HL-60/S4 treated with retinoic acid at 250 ng/mL for 4 days and 3 days (cell line): ENCODE measurements around the gene ACOX1.
"Not testable (repeated sequence)": the region's sequence is repeated elsewhere in the genome, so short reads cannot be mapped to it uniquely, and the experiment has no call there.

Experiments used
- in situ Hi-C: fragments of 300-500 bp; cut with MboI; formaldehyde crosslinking; loops from 2 replicates; pipeline ENCODE4 v1.7.0; 2022; ENCODE audit warnings: low sequenced_read_pairs

Gene ACOX1

GRCh38 chr17:75985986-75986385 is 7.0 kb upstream of the ACOX1 start:
- in situ Hi-C loops, result loop anchor here (25.0 kb wide), 1 partner anchor 224 kb away; the partner anchor contains the start of gene GALK1

DNA sequence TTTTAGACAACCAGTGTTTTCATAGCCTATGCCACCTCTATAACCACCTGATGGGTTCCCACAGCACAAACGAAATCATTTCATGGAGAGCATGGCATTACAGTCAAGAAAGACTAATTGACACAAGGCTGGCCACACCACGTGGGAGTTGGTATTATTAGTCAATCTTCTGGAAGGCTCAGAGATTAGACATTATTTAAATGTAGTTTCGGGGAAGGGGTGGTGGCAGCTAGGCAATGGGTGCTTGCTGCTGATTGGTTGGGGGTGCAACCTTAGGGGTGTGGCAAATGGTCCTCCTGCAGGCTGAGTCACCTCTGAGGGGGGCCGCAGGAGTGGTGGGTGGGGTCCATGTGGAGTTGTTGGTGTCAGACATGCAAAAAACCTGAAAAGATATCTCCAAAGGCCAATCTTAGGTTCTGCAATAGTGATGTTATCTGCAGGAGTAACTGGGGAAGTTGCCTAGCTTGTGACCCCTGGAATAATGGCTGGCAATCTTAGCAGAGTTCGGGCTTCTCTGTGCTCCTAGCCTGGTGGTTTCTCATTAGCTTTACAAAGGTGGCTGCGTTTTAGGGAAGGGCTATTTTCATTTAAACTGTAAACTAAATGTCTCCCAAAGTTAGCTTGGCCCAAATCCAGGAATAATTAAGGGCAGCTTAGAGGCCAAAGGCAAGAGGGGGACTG is 4.7 kb upstream of the ACOX1 start:
- in situ Hi-C loops, result loop anchor here (25.0 kb wide), 1 partner anchor 221 kb away; the partner anchor contains the start of gene GALK1

- in situ Hi-C loops, result loop anchor here (25.0 kb wide), 1 partner anchor 219 kb away; the partner anchor contains the start of gene GALK1
These were observed 2.2 kb upstream of the ACOX1 start for GRCh38 chr17:75981019-75981615.

DNA sequence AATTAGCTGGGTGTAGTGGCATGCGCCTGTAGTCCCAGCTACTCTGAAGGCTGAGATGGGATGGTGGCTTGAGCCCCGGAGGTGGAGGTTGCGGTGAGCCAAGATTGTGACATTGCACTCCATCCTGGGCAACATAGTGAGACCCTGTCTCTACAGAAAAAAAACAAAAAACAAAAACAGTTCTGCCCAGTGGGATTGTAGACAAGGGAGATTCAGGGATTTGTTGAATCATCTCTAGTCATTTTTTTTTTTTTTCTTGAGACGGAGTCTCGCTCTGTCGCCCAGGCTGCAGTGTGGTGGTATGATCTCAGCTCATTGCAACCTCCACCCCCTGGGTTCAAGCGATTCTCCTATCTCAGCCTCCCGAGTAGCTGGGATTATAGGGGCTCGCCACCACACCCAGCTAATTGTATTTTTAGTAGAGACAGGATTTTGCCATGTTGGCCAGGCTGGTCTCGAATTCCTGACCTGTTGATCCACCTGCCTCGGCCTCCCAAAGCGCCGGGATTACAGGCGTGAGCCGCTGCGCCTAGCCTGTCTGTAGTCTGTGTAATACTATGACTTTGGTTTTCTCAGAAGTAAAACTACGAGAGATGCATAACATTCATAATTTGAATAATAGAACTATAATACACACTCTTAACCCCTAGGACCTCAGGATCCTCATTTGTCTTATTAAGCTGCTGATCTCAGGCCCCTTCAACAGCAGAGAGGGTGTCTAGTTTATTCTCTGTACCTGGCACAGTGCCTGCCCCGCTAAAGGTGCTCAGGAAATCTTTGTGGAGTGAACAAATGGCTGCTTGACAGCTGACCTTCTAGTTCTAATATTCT is 1.4 kb upstream of the ACOX1 start:
- in situ Hi-C loops, result loop anchor here (25.0 kb wide), 1 partner anchor 218 kb away; the partner anchor contains the start of gene GALK1

- in situ Hi-C loops, result loop anchor here (25.0 kb wide), 1 partner anchor 217 kb away; the partner anchor contains the start of gene GALK1
These were observed 780 bp upstream of the ACOX1 start for GRCh38 chr17:75979705-75980187.

GRCh38 chr17:75976175-75976848 is 2.7 kb downstream of the ACOX1 start:
- in situ Hi-C loops, result loop anchor here (25.0 kb wide), 1 partner anchor 214 kb away; the partner anchor contains the start of gene GALK1

DNA sequence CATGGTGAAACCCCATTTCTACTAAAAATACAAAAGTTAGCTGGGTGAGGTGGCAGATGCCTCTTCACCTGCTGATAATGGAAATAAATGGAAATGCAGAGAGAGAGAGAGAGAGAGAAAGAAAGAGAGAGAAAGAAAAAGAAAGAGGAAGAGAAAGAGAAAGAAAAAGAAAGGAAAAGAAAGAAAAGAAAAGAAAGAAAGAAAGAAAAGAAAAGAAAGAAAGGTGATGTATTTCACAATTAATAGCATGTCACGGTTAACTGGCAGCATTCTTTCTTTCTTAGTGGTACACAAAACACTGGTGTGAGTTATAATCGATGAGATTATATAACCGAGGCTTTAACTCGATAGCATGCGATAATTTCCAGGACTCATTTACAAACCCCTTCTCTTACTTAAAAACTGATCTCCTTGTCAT is 3.2 kb downstream of the ACOX1 start:
- in situ Hi-C loops, result loop anchor here (25.0 kb wide), 1 partner anchor 213 kb away; the partner anchor contains the start of gene GALK1

GRCh38 chr17:75975187-75975586 is 3.8 kb downstream of the ACOX1 start:
- in situ Hi-C loops, result loop anchor here (25.0 kb wide), 1 partner anchor 213 kb away; the partner anchor contains the start of gene GALK1

DNA sequence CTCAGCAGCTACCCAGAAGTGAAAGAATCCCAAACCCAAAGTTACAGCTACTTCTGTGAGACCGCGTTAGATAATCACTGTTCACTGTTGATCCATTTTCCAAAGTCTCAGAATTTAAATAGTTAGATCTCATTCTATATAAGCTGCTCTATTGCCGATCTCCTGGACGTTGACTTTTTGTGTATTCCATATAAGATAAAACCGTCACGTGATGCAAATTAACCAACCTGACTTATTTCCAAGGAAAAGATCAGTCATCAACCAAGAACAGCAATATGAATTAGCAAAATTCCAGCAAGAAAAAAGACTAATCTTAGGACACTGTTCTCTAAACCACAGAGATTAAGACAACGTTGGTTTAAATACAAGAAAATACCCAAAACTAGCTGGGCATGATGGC is 8.3 kb downstream of the ACOX1 start:
- in situ Hi-C loops, result no loop called here

DNA sequence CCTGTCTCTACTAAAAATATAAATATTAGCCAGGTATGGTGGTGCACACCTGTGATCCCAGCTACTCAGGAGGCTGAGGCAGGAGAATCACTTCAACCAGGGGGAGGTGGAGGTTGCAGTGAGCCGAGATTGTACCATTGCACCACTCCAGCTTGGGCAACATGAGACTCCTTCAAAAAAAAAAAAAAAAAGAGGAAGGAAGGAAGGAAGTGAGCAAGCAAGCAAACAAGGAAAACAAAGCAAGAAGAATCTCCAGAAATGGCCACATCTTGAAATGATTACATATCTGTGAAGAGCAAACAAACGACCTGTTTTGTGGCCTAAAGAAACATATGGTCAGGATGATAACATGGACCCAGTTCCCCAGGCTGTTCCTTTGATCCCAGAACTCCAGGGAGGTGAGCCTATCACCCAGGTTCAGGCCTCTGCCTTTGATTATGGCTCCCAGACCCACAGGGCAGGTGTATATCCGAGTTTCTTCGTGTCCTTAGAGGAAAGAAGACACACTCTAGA is 8.9 kb downstream of the ACOX1 start:
- in situ Hi-C loops, result no loop called here

DNA sequence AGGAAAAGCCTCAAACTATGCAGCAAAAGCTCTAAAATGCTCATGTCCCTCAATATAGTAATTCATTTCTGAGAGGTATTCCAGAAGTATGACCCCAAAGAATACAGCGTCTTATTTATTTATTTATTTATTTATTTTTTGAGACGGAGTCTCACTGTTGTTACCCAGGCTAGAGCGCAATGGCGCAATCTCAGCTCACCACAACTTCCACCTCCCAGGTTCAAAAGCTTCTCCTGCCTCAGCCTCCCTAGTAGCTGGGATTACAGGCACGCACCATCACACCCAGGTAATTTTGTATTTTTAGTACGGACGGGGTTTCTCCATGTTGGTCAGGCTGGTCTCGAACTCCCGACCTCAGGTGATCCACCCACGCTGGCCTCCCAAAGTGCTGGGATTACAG is 9.9 kb downstream of the ACOX1 start:
- in situ Hi-C loops, result not testable (repeated sequence)

- in situ Hi-C loops, result no loop called here
These were observed 13.5 kb downstream of the ACOX1 start for GRCh38 chr17:75965468-75965867.

DNA sequence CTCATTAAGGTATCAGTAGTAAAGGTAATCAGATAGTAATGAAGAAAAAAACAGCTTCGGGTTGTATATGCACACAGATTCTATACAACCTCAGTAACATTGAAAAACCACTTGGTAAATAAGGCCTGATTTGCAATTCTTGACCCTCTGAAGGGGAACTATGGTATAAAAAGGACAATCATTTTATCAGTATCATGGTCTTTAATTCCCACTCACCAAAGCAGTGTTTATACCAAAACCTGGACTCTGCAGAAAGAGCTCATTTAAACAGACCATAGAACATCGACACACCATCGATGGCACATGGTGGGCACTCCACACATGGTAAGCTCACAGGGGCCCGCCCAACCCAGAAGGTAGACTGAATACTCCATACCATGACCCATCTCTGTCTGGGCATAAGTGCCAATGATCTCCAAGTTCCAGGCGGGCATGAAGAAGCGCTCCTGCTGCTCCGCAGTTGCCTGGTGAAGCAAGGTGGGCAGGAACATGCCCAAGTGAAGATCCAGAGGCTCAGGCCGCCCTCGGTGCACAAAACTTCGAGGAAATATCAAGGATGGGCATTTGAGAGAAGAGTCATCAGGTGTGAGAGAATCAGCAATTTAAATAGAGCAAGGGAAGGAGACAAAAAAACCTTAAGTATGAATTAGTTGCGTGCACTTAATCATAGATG is 19.0 kb downstream of the ACOX1 start:
- in situ Hi-C loops, result no loop called here

DNA sequence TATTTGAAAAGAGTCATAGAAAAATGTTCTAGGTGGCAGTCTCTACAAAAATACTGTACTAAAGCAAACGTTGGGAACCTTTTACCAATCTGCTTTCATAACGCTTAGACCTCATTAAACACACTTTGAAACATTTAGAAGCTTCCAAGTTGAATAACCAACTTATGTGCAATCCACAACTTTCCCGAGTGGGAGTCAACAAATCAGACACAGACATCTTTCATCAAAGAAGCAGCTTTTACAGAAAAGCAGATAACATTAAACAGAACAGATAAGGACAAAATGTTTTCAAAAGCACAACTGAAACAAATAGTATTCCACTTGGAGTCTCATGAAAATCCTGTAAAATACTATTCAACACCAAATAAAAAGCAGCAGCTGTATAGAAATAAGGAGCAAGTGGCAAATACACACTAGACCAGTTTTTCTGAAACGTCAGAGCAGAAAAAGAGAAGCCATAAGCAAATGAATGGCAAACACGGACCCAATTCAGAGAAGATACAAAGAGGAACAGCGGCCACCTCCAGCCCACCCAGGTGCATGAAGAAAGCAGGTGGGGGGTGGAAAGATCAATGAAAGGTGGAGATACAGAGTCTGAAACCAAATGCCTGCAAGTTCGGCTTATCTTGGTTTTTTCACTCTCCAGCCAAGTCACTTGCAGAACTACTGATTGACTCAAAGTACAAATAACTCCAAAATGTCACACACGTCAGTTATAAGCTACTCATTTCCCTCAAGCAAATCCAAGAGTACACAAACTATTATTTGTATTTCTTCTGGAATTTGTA is 19.7 kb downstream of the ACOX1 start:
- in situ Hi-C loops, result no loop called here

- in situ Hi-C loops, result no loop called here
These were observed 28.0 kb downstream of the ACOX1 start for GRCh38 chr17:75950855-75951554.

GRCh38 chr17:75950421-75950820 is 28.5 kb downstream of the ACOX1 start:
- in situ Hi-C loops, result no loop called here

- in situ Hi-C loops, result no loop called here
These were observed 33.8 kb downstream of the ACOX1 start for GRCh38 chr17:75945211-75945610.

GRCh38 chr17:75943491-75943890 is 35.5 kb downstream of the ACOX1 start:
- in situ Hi-C loops, result no loop called here
